Inflammatory macrophage (primary cell): ENCODE data around the gene MRPS18C.
"Not testable (repeated sequence)": the region's sequence is repeated elsewhere in the genome, so short reads cannot be mapped to it uniquely, and the experiment has no call there.

Experiments used
- DNase-seq, 2 donors: peaks; one replicate each; pipeline ENCODE4 v3.0.0-alpha.2; 2020 to 2022
- total RNA-seq, 18 experiments: gene quantifications; one replicate each; lab custom pipeline; 2026; ENCODE audit warnings: mixed read lengths in 6 of 18, inconsistent platforms in 2 of 18; lab: John Stamatoyannopoulos, UW

Gene MRPS18C
- total RNA-seq = 14.4 to 38.2 (median 24.4) reads per million in 18 experiments

DNA sequence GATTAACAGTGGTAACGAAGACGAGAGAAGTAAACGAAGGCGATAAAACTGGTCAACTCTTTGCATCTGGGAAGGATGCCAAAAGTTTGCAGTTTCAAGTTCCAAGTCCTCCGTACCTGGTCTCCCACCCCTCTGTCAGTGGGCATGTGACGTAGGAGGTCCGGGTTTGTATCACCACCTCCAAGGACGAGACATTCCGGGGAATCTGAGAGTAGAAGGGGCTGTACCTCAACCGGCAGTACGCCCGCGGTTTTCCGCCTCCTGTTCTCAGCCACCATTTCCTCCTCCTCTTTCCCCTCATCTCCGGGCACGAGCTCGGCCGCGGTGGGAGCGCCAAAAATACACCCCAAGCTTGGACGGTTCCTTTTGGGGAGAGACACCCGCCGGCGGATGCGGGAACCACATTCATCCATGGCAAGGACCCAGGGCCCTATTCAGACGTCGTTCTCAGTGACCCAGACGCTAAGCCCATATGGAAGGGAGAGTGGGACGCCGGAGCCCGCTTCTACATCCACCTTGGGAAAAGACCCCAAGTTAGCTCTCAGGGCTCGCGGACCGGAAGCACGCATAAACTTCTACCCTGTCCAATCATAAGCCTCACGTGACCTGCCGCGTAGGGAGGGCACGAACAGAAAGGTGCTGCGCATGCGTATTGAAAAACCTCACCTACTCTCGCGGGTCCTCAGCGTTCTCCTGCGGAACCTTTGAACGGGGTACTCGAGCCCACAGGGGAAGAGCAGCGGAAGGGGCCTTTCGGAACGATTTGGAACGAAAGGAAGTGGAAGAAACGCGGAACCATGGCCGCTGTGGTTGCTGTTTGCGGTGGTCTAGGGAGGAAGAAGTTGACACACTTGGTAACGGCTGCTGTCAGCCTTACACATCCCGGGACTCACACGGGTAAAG is at the start of gene MRPS18C, which contains the start of gene HELQ:
Gene MRPS18C, plus strand, starts transcription at position 778 of the 903 bp plus-strand sequence. Its CDS starts 20 bp downstream, at position 798.
Gene HELQ, minus strand, starts transcription at position 543 of the 903 bp plus-strand sequence. Its CDS starts 130 bp downstream, at position 413.
- peak; percentile 99 for DNase-seq

DNA sequence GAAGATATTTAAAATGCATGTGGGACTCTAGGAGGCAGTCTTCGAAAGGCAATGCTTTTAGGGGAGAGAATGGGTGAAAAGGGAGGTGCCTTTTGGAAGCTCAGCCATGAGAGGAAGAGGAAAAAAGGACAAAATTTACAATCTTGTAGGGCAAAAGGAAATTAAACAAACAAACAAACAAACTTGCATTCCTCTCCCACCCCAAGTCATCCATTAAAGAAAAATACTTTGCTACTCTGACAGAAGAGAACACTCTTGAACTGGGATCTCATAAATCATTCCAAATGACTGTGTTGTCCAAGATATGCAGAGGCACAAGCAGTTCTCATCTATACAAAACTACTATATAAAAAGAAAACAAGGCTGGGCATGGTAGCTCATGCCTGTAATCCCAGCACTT is 47.0 kb upstream of the MRPS18C start:
- DNase-seq = no peak

DNA sequence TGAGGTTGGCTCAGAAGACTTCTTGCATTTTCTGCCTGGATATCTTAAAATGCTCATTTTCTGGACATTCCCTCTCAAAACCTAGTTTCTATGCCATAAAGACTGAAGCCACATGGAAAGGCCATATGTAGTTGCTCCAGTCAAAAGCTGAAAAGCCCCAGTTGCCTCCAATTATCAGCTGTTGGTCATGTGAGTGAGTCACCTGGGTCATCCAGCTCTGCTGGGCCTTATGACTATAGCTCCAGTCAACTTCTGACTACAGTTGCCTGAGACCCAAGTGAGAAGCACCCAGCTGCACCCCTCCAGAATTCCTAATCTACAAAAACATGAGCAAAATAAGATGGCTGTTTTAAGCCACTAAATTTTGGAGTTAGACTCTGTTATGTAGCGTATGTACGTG is 42.2 kb upstream of the MRPS18C start:
- peak in 1 of 2 donors; percentile 8 for DNase-seq

DNA sequence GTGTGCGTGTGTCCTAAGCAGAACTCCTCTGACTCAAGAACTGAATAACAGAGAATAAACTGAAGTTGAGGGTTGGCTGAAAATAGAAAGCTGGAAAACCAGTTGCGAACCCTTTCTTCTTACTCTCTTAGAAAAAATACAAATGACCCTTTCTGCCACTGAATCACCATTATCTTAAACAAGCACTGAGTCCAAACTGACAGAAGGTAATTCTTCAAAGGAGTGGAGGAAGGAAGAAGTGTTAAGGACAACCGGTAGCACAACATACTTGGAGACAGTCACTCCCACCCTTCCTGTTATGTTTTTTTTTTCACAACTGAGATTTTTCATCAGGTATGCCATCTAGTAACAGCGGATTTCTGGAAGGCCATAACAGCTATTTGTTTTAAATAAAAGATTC is 38.3 kb upstream of the MRPS18C start:
- no peak for DNase-seq

DNA sequence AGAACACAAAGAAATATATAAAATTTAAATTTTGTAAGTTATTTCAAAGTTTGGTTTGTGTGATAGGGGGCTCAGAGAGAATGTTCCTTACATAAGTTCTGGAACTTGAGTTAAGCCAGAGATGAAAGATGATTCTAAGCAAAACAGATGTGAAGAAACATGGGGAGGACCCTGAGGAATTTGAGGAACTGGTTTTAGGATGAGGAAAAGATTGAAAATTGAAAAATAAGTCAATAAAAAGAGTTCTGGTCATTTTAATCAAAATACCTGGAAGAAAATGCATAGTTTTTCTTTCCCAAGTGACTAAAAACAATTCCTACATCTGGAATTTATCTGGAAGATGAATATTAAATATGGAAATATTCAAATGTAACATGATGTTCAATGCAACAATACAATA is 37.6 kb upstream of the MRPS18C start:
- DNase-seq = no peak

DNA sequence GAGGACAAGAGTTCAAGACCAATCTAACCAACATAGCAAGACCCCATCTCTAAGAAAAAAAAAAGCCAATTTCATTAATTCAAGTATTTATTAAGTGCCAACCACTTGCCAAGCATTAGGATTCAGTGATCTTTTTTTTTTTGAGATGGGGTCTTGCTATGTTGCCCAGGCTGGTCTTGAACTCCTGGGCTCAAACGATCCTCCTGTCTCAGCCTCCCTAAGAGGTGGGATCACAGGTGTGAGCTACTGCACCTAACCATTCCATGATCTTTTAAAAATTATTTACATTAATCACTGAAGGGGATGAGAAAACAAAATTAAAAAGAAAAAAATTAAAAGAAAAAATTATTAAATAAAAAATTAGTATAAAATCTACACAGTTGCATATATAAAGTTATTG is 24.7 kb upstream of the MRPS18C start:
- DNase-seq = no peak

DNA sequence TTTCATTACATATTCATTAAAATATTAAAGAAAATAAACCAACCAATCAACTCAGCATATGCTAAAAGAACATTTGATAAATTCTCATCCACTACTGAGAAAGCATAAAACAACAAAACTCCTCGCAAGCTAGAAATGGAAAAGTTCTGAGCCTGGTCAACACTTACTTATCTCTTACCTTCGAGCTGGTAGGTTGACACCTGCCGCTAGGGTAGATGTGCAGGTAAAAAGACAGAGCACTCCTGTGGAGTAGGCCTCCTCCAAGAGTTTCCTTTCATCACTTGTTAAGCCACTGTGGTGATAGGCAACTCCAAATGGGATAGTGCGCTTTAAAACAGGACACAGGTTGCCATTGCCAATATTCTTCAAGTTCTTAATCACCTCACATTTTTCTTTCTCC is 19.2 kb upstream of the MRPS18C start:
- no peak for DNase-seq

DNA sequence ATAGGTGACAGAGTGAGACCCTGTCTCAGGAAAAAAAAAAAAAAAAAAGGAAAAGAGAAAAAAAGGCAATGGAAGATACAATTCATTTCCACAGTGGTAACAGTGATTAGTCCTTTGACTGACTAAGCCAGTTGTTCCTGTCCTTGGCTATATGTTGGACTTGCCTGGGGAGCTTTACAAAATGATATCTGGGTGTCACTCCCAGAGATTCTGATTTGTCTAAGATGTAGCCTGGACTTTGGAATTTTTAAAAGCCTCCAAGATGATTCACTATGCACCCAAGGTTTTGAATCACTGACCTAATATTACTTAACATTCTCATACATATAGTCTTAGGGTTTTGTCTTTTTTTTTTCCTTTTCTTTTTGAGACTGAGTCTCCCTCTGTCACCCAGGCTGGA is 17.1 kb upstream of the MRPS18C start:
- no peak for DNase-seq

DNA sequence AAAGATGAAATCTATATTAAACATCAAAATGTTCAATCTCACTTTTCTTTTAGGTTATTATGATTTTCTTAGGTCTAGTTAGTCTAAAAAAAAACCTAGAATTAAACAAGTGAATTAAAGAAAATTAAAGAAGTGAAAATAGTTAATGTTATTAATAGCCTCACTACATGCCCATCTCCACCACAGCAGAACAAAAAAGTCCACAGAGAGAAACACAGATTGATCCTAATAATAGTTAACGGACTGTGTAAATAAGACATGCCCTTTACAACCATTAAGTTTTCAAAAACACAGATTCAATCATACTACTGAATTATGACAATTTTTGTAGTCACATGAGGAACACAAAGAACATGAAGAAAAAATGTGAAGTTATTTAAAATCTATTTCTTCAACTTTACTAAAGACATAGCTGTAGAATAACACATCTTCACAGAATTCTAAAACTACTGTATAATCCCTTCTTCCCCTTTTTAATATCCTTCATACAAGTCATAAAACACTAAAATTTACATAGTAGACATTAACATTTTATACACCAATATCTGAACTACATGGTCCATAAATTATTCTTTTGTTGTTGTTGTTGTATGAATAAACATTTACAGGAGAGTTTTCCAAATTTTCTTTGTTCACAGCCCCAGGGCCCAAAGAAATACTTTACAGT is 15.6 kb upstream of the MRPS18C start:
- DNase-seq = no peak

DNA sequence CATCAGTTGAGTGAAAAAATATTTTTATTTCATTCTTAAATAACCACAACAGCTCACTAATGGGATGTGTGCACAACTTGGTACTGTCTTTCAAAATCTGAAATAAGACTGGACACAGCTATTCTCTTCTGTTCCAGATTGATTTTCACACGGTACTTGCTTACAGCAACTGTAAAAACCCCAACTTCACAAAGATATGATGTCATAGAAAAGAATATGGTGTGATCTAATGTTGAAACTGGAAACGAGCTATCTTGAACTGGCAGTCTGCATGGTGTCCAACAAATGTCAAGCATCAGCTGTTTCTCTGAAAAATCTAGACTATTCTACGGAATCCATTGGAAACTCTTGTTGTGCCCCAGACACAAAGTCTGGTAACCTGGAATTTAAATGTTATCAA is 15.0 kb upstream of the MRPS18C start:
- DNase-seq = no peak

DNA sequence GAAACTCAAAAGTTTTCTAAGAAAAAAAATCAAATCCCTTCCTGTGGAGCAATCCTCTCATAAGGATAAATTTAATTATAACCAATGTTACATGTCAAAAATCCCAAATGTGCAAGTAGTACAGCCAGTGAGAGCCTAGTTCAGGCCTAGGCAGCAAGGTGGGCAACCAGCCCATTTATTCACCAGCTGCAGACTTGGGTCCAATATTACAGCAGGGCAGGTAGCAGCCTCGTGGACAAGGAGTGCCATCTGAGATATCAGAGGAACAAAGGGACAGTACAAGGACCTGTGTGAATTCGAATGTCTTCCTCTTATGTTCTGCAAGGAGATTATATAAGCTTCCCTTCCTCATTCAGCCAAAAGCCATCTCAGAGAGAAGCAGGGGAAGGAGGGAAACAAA is 6.8 kb upstream of the MRPS18C start:
- DNase-seq = no peak

DNA sequence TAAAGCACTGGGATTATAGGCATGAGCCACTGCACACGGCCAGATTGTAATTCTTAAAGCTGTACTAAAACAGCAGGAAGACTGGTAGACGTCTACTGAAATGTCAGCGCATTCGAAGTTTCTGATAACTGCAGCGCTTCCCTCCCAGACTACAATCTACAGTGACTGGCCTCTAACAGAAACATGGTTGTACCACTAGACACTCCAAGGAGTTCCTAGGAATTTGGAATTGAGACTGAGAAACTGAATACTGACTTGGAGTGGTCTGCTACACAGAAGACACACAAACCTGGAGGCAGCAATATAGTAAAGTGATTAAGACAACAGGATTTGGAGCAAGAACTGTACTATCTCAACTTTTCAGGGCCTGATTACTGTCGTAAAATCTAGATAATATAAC is 1.2 kb upstream of the MRPS18C start:
- DNase-seq = peak; percentile 3 to 5

DNA sequence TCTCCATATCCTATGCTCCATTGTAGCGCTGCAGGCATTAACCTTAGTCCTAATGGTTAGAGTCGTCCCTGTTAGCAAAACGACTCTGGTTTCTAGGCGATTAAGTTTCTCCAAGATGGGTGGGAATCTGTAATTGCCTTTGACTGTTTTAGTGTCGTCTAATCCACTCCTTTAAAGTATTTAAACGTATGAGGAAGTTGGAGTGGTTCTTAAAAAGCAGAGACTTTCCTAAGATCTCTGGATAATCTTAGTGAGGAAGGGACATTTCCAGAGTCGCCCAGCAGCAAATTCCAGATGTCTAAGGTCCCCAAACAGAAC is 285 bp downstream of the MRPS18C start:
- DNase-seq = no peak

DNA sequence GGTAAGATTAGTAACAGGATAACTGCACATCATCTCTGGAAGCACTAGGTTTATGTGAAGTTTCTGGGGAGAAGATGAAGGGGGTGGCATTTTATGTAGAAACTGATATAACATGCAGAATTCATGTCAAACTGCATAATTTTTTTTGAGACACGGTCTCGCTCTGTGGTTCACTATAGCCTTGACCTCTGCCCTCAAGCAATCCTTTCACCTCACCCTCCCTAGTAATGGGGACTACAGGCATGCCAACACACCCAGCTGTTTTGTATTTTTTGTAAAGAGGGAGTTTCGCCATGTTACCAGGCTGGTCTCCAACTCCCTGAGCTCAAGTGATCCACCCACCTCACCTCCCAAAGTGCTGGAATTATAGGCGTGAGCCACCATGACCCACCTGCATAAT is 17.6 kb downstream of the MRPS18C start:
- no peak for DNase-seq

DNA sequence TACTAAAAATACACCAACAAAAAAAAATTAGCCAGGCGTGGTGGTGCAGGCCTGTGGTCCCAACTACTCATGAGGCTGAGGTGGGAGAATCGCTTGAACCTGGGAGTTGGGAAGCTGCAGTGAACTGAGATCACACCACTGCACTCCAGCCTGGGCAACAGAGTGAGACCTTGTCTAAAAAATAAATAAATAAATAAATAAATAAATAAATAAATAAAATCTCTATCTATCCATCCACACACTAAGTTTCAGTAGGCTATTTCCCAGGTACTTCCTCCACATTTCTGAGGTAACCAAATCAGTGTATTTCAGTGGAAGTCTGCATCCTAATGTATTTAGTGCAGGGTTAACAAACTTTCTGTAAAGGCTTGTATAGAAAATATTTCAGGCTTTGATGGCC is 18.1 kb downstream of the MRPS18C start:
- no peak for DNase-seq

DNA sequence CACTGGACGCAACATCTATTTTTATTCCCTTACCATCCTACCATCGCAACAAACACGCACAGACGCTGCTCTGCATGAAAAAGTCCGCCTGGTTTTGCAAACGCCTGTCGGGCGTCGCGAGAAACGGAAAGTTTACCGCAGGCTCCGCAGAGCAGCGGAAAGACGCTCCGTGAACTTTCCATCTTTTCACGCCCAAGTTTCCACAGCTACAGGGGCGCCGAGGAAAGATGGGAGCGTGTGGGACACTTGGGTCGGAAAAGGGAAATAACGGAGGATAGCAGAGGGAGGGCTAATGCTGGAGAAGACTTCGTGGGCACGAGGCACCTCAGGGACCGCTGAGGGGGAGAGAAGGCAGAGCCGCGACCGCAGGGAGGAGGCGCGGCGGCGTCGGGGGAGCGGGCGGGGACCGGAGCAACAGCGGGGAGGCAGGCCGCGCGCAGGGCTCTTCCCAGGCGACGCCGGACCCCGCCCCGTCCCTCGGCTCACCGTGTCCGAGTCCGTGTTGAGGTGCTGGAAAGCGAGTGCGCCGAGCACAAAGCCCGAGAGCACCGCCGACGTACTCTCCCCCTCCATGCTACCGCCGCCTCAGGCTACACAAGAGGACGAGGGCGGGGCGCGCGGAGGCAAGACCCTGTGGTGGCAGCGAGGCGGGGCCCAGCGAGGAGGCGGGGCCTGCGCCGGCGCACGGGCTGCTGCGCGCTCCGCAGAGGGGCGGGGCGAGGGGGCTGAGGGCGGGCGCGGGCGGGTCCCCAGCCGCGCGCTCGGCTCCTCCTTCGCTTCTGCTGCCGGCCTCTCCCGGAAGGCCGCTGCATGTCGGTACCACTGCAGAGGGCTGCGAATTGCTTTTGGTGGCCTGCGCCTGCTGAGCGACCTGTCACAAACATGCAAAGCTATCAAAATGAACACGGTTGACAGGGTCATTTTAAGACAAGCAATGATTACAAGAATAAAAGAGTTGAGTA is 28.9 kb downstream of the MRPS18C start, which contains the start of gene ABRAXAS1:
Gene ABRAXAS1, minus strand, starts transcription at position 601 of the 962 bp plus-strand sequence. Its CDS starts 28 bp downstream, at position 573.
- DNase-seq = peak; percentile 90 to 94

DNA sequence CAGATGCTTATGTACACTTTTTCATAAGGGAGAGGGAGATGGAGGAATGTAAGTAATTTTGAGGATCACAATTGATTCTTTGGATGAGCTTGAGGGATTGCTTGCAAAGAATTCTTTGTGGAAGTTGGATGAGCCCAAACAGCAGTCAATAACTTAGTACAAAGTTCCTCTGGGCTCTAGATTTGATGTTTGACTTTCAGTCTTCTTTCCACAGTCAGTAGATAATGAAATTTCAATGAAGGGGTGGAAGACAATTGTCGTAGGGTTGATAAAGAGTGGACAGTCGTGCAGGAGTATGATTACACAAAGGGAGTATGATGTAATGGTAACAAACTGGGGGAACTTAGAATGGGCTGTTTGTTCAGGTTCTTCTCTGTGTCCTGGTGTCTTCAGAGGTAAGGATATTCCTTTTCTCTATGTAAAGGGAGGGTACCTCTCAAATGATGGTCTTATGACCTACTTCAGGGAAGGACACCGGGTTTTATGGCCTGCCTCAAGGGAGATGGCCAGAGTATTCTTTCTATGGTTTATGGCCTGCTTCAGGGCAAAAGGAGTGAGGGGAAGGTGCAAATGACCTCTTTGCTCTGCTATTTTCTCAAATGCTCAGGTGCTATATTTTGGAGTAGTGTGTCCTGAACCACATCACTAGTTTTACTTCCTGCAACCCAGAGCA is 30.7 kb downstream of the MRPS18C start:
- DNase-seq = no peak

DNA sequence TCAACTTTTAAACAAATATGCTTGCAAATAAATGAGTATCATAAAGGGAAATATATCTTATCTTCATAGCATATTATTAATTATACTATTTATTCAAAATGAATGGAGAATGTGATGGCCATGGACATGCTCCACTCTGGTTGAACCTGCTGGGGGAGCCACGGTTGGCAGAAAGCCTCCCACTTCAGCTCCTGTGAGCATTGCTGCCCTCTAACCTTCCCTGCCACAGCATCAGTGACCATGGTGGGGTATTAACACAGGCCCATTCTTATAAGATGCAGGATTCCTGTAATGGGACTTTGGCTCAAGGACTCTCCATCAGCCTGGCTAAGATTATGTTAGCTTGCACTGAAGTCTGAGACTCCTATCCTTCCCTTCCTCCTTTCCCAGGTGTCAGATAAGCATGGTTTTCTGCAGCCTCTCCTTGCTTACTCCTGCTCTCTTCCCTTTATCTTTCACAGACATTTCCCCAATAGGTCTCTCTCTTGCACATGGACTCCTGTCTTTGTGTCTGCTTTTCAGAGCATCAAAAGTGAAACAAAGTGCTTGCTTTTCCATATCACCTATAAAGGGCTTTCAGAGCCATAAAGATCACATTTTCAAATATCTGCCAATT is 34.0 kb downstream of the MRPS18C start:
- no peak for DNase-seq

DNA sequence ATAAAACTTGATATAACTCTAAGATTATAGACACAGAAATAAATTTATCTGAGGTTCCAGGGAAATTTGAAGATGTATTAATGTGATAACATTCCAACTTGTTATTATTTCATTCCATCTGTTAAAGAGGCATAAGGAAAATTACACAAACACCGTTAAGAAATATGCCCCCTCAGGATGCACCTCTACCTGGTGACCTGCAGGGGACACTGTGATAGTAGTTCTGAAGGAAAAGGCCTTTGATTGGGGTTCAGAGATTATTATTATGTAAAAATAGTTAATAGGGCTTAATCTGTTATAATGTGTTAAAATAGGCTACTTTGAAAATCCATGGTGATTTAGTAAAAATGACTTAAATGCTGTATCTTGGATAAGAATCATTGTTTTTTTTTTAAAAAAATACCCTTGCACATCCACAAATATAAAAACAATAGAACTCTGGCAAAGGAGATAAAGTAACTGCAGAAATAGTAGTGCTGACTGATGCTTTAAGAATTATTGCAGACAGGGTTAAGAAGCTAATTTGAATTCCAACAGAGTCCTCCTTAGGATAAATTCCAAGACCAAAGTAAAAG is 35.1 kb downstream of the MRPS18C start:
- DNase-seq = peak; percentile 29 to 39

DNA sequence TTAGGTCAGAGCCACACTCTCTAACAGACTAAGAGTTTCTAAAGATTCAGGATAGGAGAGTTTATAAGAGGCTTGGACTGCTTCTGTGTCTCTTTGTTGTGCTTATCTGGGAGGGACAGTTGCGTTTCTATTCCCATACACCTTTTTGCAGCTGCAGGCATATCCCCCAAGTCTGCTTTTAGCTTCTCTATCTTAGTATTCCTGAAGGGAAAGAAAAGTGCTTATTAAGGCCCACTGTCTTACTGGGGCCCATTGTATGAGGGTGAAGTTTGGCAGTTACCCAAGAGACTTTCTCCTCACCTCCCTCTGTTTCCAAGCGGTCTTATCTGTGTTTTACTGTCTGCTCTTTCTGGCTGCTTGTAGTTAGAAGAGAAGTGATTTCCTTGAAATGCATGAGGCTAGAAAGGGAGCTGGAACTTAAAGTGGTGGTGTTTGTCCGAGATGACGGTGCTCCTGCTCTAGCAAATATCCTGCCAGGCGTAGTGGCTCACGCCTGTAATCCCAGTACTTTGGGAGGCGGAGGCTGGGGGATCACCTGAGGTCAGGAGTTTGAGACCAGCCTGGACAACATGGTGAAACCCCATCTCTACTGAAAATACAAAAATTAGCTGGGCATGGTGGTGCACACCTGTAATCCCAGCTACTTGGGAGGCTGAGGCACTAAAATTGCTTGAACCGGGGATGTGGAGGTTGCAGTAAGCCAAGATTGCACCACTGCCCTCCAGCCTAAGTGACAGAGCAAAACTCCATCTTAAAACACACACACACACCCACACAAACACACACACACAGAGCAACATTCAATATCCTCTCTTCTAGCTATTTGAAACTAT is 40.4 kb downstream of the MRPS18C start:
- not testable (repeated sequence) for DNase-seq
